Lower leg skin (tissue), 3 donors: Measurements from ENCODE around the gene DENND11.

Experiments used
- CTCF ChIP-seq, 3 donors: fragments of 450-650 bp; IDR thresholded peaks; one replicate each; pipeline ENCODE4 v1.5.1; 2016; ENCODE audit warnings: antibody characterized with exemption in 3 of 3, mild to moderate bottlenecking in 3 of 3, moderate library complexity in 2 of 3
- POLR2A ChIP-seq, 2 donors: fragments of 450-650 bp; IDR thresholded peaks; one replicate each; pipeline ENCODE4 v1.6.1; 2016 to 2017; ENCODE audit warnings: antibody characterized with exemption in 2 of 2, mild to moderate bottlenecking in 1 of 2, moderate library complexity in 1 of 2

GRCh38 chr7:141699860-141700259 lies 2.1 kb downstream of the DENND11 start:
- TF ChIP-seq CTCF (IDR thresholded peaks at IDR 0.05) (no peak), POLR2A (IDR thresholded peaks at IDR 0.05) (no peak)
